ENCODE measurements around the gene DENND4A.
A peak's percentile ranks its signal among the peaks of the same experiment; 100 is the strongest.

Gene DENND4A

GRCh38 chr15:65772930-65773329, 19.2 kb downstream of the DENND4A start:
- peak; percentile 89; the same call in 1 of the 2 replicates for TF ChIP-seq ZNF362 (tag by site-specific recombination; IDR thresholded peaks at IDR 0.05)
- no peak for TF ChIP-seq OSR2 (tag by site-specific recombination; IDR thresholded peaks at IDR 0.05)
- peaks cover 21% of the 10 kb centered on the region for H3K4me1 ChIP-seq (ENCODE audit: control insufficient read depth, insufficient read depth, low read length)
- no peaks in the 10 kb centered on the region for H3K9me3 ChIP-seq (ENCODE audit: control insufficient read depth, insufficient read depth, low read depth, low read length)
- POLR2A ChIA-PET, result interaction anchor here (0.7 kb wide), 1 partner anchor 19 kb away, joined by 6 read pairs; no protein-coding TSS in a partner anchor
- no peak overlapping the region for H3K27ac ChIP-seq (ENCODE audit: extremely low read depth, low read depth, low read length)
- no peak overlapping the region for H3K4me3 ChIP-seq (ENCODE audit: low read depth, low read length)
- CTCF ChIA-PET, result no interaction called here
- no peaks in the 10 kb centered on the region; a peak in 1 of 3 replicates for H3K36me3 ChIP-seq (ENCODE audit: control insufficient read depth in 2 of 2, insufficient read depth in 1 of 2, low read length in 2 of 2)

GRCh38 chr15:65771870-65772269, 20.2 kb downstream of the DENND4A start:
- Histone ChIP-seq H3K9me3 (ENCODE audit: control insufficient read depth, insufficient read depth, low read depth, low read length) (no peaks in the 10 kb centered on the region), H3K4me3 (ENCODE audit: low read depth, low read length) (no peak overlapping the region), H3K27ac (ENCODE audit: extremely low read depth, low read depth, low read length) (no peak overlapping the region), H3K36me3 (ENCODE audit: control insufficient read depth in 2 of 2, insufficient read depth in 1 of 2, low read length in 2 of 2) (no peaks in the 10 kb centered on the region; a peak in 1 of 3 replicates), H3K4me1 (ENCODE audit: control insufficient read depth, insufficient read depth, low read length) (peaks cover 27% of the 10 kb centered on the region)
- TF ChIP-seq ZNF202 (tag by site-specific recombination; IDR thresholded peaks at IDR 0.05; ENCODE audit: borderline replicate concordance), result no peak
- TF ChIP-seq ZSCAN4 (tag by site-specific recombination; IDR thresholded peaks at IDR 0.05), result no peak
- peak; percentile 8 for TF ChIP-seq SCRT2 (tag by site-specific recombination; IDR thresholded peaks at IDR 0.05)
- no peak for TF ChIP-seq TSHZ1 (tag by site-specific recombination; IDR thresholded peaks at IDR 0.05; ENCODE audit: borderline replicate concordance)
- TF ChIP-seq ZNF292 (tag by site-specific recombination; IDR thresholded peaks at IDR 0.05; ENCODE audit: borderline replicate concordance, low read depth), result no peak
- no peak for TF ChIP-seq ZNF223 (tag by site-specific recombination; IDR thresholded peaks at IDR 0.05)
- POLR2A ChIA-PET, result no interaction called here
- CTCF ChIA-PET, result no interaction called here

- ChIA-PET POLR2A (interaction anchor here (1.1 kb wide), 1 partner anchor 100 kb away, joined by 3 read pairs; the partner anchor contains the start of gene RAB11A), CTCF (interaction anchor here (0.6 to 1.2 kb wide), 4 partner anchors 12 to 317 kb away, joined by 3 to 4 read pairs (median 4); no protein-coding TSS in a partner anchor)
- TF ChIP-seq SCRT2 (tag by site-specific recombination; IDR thresholded peaks at IDR 0.05) (peak; percentile 53; the same call in 1 of the 2 replicates), ZNF664 (tag by site-specific recombination; IDR thresholded peaks at IDR 0.05) (peak; percentile 68; the same call in 1 of the 2 replicates), PRDM6 (tag by site-specific recombination; IDR thresholded peaks at IDR 0.05) (peak; percentile 96), SCRT1 (tag by site-specific recombination; IDR thresholded peaks at IDR 0.05; ENCODE audit: borderline replicate concordance) (0 out of 2 replicates have a peak, but pooled peaks have one; percentile 9), ZNF366 (tag by site-specific recombination; conservative IDR thresholded peaks at IDR 0.05) (0 out of 2 replicates have a peak, but pooled peaks have one; percentile 23), FEZF1 (tag by site-specific recombination; IDR thresholded peaks at IDR 0.05) (peak; percentile 33; the same call in 1 of the 2 replicates), ZNF324 (tag by site-specific recombination; IDR thresholded peaks at IDR 0.05) (no peak), ZNF335 (tag by site-specific recombination; conservative IDR thresholded peaks at IDR 0.05) (no peak), ZNF670 (tag by site-specific recombination; IDR thresholded peaks at IDR 0.05; ENCODE audit: low read depth) (no peak)
Observed at GRCh38 chr15:65769482-65769881, 22.6 kb downstream of the DENND4A start.

More at GRCh38 chr15:65769482-65769881, 22.6 kb downstream of the DENND4A start:
- Histone ChIP-seq H3K9me3 (ENCODE audit: control insufficient read depth, insufficient read depth, low read depth, low read length) (no peaks in the 10 kb centered on the region), H3K4me3 (ENCODE audit: low read depth, low read length) (no peak overlapping the region), H3K4me1 (ENCODE audit: control insufficient read depth, insufficient read depth, low read length) (peaks cover 35% of the 10 kb centered on the region), H3K36me3 (ENCODE audit: control insufficient read depth in 2 of 2, insufficient read depth in 1 of 2, low read length in 2 of 2) (no peaks in the 10 kb centered on the region; a peak in 1 of 3 replicates), H3K27ac (ENCODE audit: extremely low read depth, low read depth, low read length) (no peak overlapping the region)

All from HEK293 (cell line).